Right lobe of liver (tissue), 6 donors: Measurements from ENCODE around the gene TTC39C. TPM values are rescaled to one million over a fixed set of nuclear protein-coding genes. Genes with fewer than 3 reads are reported as not detected.
A peak's percentile ranks its signal among the peaks of the same experiment; 100 is the strongest.

Experiments
- ATAC-seq, 4 donors: fragments of 200-7000 bp; cut with Tn5 transposase; one replicate each; pipeline ENCODE4 v1.9.1; 2020; ENCODE audit warnings: mild to moderate bottlenecking in 4 of 4, moderate library complexity in 4 of 4
- DNase-seq, 3 donors: peaks; one replicate each; pipeline ENCODE4 v3.0.0-alpha.2; 2020
- H3K27ac ChIP-seq, 3 donors: fragments of 200-600 bp; one replicate each; pipeline ENCODE4 v1.8.0; 2022
- H3K27me3 ChIP-seq, 2 donors: fragments of 200-600 bp; one replicate each; pipeline ENCODE4 v1.8.0; 2022
- H3K36me3 ChIP-seq, 4 donors: fragments of 200-600 bp; sonication (generic) in 1 of 4; one replicate each; pipeline versions ENCODE4 v1.5.1 to v1.8.0; 2017 to 2022; ENCODE audit warnings: control low read depth in 1 of 4
- H3K4me1 ChIP-seq, 4 donors: fragments of 200-600 bp; sonication (generic) in 1 of 4; one replicate each; pipeline versions ENCODE4 v1.5.1 to v1.8.0; 2017 to 2022; ENCODE audit warnings: control low read depth in 1 of 4
- H3K4me3 ChIP-seq, 3 donors: fragments of 200-600 bp; one replicate each; pipeline ENCODE4 v1.8.0; 2022
- H3K9me3 ChIP-seq, 4 donors: fragments of 200-600 bp; sonication (generic) in 1 of 4; one replicate each; pipeline versions ENCODE4 v1.5.1 to v1.8.0; 2017 to 2022; ENCODE audit warnings: control low read depth in 1 of 4
- POLR2A ChIP-seq: fragments of 450-650 bp; IDR thresholded peaks from one replicate; pipeline ENCODE4 v1.6.1; 2017; ENCODE audit warnings: antibody characterized with exemption, mild to moderate bottlenecking
- WGBS: methylation state at CpG from one replicate; pipeline ENCODE4 v1.1.6; 2018; ENCODE audit warnings: low coverage, low lambda C conversion rate; ENCODE audit not compliant: insufficient coverage; ENCODE audit errors: missing lambda C conversion rate; 5-methylcytosine and 5-hydroxymethylcytosine counted together
- intact Hi-C, 2 donors: fragments of 100-400 bp; cut with DNase I; formaldehyde crosslinking; loops; one replicate each; pipeline versions ENCODE4 v1.11.2 to v1.14.1; 2022
- total RNA-seq, 6 experiments: library from RNA; depleted of rRNA in 2 of 6; stranded (reverse); fragments of >200 nt in 2 of 6; fragmentation: NEBNext Ultra II Directional in 3 of 6; extraction: Animal tissue kit (Norgen Biotek cat#: 25700) in 3 of 6; gene quantifications; one replicate each; pipeline versions ENCODE4 v1.1.0 to v1.2.4, GENCODE V29; 2016 to 2023
- TF ChIP-seq, protein P1 (sequence below), 4 donors: fragments of 200-600 bp in 3 of 4; fragments of 450-650 bp in 1 of 4; IDR thresholded peaks; one replicate each; pipeline versions ENCODE4 v1.5.1 to v1.8.0; 2016 to 2022; ENCODE audit warnings: antibody characterized with exemption in 4 of 4, mild to moderate bottlenecking in 2 of 4
- donor health status: DM: no; HTN: yes; CAD: no.
- donor health status: DM: no; HTN: no; CAD: no.
- donor health status: DM: no; HTN: no; CAD: no.
- donor health status: DM: no; HTN: yes; CAD: no.
- donor health status: DM: no; HTN: yes; CAD: no.

TTC39C gene
- total RNA-seq, 6 experiments from 2014 or later = 61.9 to 167 (median 84.4) TPM

DNA sequence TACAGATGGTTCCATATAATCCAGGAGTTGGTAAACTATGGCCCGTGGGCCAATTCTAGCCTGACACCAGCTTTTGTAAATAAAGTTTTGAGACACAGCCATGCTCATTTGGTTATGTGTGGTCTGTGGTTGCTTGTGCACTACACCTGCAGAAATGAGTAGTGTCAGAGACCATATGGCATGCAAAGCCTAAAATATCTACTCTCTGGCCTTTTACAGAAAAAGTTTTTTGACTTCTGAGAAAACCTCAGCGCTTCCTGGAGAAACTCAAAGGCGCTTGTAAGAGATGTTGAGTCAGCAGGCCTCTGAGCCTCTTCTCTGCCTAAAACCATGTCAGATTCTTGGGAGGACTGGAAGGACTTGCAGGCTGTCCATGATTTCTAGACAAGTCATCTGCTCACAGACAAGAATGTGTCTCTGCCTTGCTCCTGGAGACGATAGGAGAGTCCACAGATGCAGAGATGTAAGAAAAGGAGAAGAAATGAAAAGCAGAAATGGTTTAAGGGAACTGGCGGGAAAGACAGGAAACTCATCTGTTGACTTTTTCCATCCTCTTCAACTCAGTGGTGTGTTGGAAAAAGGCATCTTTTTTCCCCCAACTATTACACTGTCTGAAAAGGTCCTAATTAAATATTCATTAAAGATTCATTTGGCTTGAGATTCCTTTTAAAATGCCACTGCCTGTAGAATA is 5.2 kb downstream of the TTC39C start:
- DNase-seq (no peak), ATAC-seq (no peak)
- Histone ChIP-seq H3K36me3 (no peaks in the 10 kb centered on the region), H3K4me1 (peaks cover 0 to 18% (median 0%) of the 10 kb centered on the region in 4 donors), H3K27me3 (no peaks in the 10 kb centered on the region), H3K9me3 (no peaks in the 10 kb centered on the region), H3K27ac (no peak overlapping the region), H3K4me3 (no peak overlapping the region)
- TF ChIP-seq, protein P1, sequence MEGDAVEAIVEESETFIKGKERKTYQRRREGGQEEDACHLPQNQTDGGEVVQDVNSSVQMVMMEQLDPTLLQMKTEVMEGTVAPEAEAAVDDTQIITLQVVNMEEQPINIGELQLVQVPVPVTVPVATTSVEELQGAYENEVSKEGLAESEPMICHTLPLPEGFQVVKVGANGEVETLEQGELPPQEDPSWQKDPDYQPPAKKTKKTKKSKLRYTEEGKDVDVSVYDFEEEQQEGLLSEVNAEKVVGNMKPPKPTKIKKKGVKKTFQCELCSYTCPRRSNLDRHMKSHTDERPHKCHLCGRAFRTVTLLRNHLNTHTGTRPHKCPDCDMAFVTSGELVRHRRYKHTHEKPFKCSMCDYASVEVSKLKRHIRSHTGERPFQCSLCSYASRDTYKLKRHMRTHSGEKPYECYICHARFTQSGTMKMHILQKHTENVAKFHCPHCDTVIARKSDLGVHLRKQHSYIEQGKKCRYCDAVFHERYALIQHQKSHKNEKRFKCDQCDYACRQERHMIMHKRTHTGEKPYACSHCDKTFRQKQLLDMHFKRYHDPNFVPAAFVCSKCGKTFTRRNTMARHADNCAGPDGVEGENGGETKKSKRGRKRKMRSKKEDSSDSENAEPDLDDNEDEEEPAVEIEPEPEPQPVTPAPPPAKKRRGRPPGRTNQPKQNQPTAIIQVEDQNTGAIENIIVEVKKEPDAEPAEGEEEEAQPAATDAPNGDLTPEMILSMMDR (IDR thresholded peaks at IDR 0.05) = no peak
- no peak for TF ChIP-seq POLR2A
- intact Hi-C loops = no loop called here
- WGBS = 58% methylated on average over 5 of the region's 5 CpGs

DNA sequence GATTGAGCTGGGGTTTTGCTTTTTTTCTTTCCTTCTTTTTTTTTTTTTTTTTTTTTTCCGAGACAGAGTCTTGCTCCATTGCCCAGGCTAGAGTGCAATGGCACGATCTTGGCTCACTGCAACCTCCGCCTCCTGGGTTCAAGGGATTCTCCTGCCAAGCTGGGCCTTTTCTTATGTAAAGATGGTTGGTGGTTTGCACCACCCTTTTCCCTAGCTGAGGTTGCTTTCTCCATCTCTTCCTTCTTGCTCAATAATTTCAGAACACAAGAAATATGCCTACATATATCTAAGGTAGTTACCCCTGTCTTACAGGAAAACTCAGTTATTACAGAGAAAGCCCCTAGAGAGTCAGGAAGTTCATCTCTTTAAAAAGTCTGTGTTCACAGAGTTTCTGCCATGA is 7.0 kb downstream of the TTC39C start:
- no peak for ATAC-seq
- no peaks in the 10 kb centered on the region for H3K27me3 ChIP-seq
- whole genome bisulfite sequencing = 79% methylated on average over 3 of the region's 3 CpGs
- no peaks in the 10 kb centered on the region for H3K9me3 ChIP-seq
- peaks cover 0 to 10% (median 0%) of the 10 kb centered on the region in 4 donors for H3K4me1 ChIP-seq
- DNase-seq = no peak
- no peaks in the 10 kb centered on the region for H3K36me3 ChIP-seq
- H3K4me3 ChIP-seq = no peak overlapping the region
- intact Hi-C loops = no loop called here
- no peak overlapping the region for H3K27ac ChIP-seq
- TF ChIP-seq POLR2A = no peak
- TF ChIP-seq, protein P1 (IDR thresholded peaks at IDR 0.05) = no peak

DNA sequence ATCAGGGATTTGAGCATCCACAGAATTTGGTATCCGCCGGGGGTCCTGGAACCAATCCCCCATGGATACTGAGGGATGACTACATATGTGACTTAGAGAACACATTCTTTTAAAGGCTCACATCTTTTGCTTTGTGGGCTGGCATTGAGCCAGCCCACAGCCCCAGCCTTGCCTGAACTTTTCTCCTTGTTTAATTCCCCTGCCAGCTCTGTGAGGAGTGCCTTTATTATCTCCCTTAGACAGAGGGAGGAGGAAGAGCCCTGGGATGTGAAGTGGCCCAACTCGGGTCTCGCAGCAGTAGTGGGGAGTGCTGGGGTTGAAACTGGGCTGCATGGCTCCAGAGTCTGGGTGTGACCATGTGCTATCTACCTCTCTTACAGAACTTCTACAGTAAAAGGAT is 7.6 kb downstream of the TTC39C start:
- WGBS = 74% methylated on average over 4 of the region's 4 CpGs
- Histone ChIP-seq H3K27ac (no peak overlapping the region), H3K4me3 (no peak overlapping the region), H3K4me1 (peaks cover 0 to 5% (median 2%) of the 10 kb centered on the region in 4 donors), H3K36me3 (no peaks in the 10 kb centered on the region), H3K9me3 (no peaks in the 10 kb centered on the region), H3K27me3 (no peaks in the 10 kb centered on the region)
- intact Hi-C loops = no loop called here
- ATAC-seq (no peak), DNase-seq (no peak)
- TF ChIP-seq, protein P1 (IDR thresholded peaks at IDR 0.05) = no peak
- no peak for TF ChIP-seq POLR2A

DNA sequence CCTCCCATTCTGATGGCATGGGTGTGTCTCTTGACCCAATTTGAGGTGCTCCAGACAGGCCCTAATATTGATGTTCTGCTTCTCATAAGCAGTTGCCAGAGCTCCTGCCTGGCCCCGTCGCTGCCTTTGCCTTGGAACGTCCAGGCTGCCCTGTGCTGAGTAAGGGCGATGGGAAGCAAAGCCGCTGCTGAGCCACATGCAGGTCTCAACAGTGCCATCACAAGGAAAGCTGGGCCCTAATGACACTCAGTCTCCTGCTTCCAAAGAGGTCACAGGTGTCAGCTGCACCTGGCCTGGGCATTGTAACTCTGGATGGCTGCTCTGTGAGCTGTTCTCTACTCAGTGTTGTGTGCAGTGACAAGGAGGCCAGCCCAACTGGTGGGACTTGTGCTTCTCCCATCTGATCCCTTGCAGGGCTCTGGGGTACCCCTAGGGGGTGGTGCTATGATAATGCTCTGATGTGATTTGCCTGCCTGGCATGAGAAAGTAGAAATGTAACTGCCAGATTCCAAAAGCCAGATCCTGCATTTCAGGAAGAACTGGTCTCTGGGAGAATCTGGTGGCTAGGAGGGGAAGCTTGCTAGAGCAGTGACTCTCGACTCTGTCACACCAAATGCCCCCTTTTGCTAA is 8.7 kb downstream of the TTC39C start:
- 67% methylated on average over 1 of the region's 6 CpGs for WGBS
- ATAC-seq = peak in 3 of 4 donors; percentile 10 to 34 (median 21)
- H3K27ac ChIP-seq = no peak overlapping the region
- peaks cover 0 to 13% (median 2%) of the 10 kb centered on the region in 4 donors for H3K4me1 ChIP-seq
- H3K27me3 ChIP-seq = no peaks in the 10 kb centered on the region
- no peaks in the 10 kb centered on the region for H3K36me3 ChIP-seq
- DNase-seq = no peak
- TF ChIP-seq, protein P1 (IDR thresholded peaks at IDR 0.05) = no peak
- no peak for TF ChIP-seq POLR2A
- intact Hi-C loops = no loop called here
- H3K9me3 ChIP-seq = no peaks in the 10 kb centered on the region
- H3K4me3 ChIP-seq = no peak overlapping the region
